Astrocyte (in vitro differentiated cells and primary cell): ENCODE measurements around the gene S100A6. TPM values are rescaled to one million over a fixed set of nuclear protein-coding genes. Genes with fewer than 3 reads are reported as not detected.

Source experiments
- DNase-seq: peaks from one replicate; pipeline ENCODE4 v3.0.0-alpha.2; 2010; ENCODE audit warnings: low read depth
- FAIRE-seq: peaks from 2 replicates; lab custom pipeline; 2011; peaks lifted over from hg19 to GRCh38; lab: Jason Lieb, UNC
- H2AFZ ChIP-seq: 2 replicates; pipeline ENCODE4 v1.6.0; 2012; ENCODE audit warnings: low read depth, low read length, inconsistent platforms
- H3K27ac ChIP-seq: 2 replicates; pipeline ENCODE4 v1.5.1; 2011; ENCODE audit warnings: low read depth, low read length, inconsistent platforms
- H3K27me3 ChIP-seq: 2 replicates; pipeline ENCODE4 v1.6.0; 2011; ENCODE audit warnings: low read length, inconsistent platforms; ENCODE audit not compliant: insufficient read depth
- H3K36me3 ChIP-seq: 2 replicates; pipeline ENCODE4 v1.5.1; 2011; ENCODE audit warnings: low read length, inconsistent platforms; ENCODE audit not compliant: insufficient read depth
- H3K4me1 ChIP-seq: 2 replicates; pipeline ENCODE4 v1.5.1; 2011; ENCODE audit warnings: low read length, inconsistent platforms; ENCODE audit not compliant: insufficient read depth
- H3K4me2 ChIP-seq: 2 replicates; pipeline ENCODE4 v1.6.0; 2012; ENCODE audit warnings: low read length, inconsistent platforms
- H3K4me3 ChIP-seq: 2 replicates; pipeline ENCODE4 v1.5.1; 2011; ENCODE audit warnings: low read depth, mild to moderate bottlenecking, low read length, inconsistent platforms; ENCODE audit not compliant: insufficient read depth
- H3K79me2 ChIP-seq: 2 replicates; pipeline ENCODE4 v1.6.0; 2012; ENCODE audit warnings: mild to moderate bottlenecking, low read length, inconsistent platforms; ENCODE audit not compliant: insufficient read depth
- H3K9ac ChIP-seq: 2 replicates; pipeline ENCODE4 v1.6.0; 2012; ENCODE audit warnings: mild to moderate bottlenecking, low read length, inconsistent platforms
- H3K9me3 ChIP-seq: 2 replicates; pipeline ENCODE4 v1.5.1; 2012; ENCODE audit warnings: low read depth, mild to moderate bottlenecking, low read length, inconsistent platforms; ENCODE audit not compliant: insufficient read depth
- H4K20me1 ChIP-seq: 2 replicates; pipeline ENCODE4 v1.6.0; 2012; ENCODE audit warnings: low read length, inconsistent platforms; ENCODE audit not compliant: insufficient read depth
- H3K27ac Mint-ChIP-seq: one replicate; pipeline ENCODE4 v1.8.0; 2021; ENCODE audit warnings: mild to moderate bottlenecking, mixed read lengths; ENCODE audit not compliant: unreplicated experiment
- H3K27me3 Mint-ChIP-seq: one replicate; pipeline ENCODE4 v1.8.0; 2021; ENCODE audit warnings: low read depth, mixed read lengths; ENCODE audit not compliant: unreplicated experiment
- H3K36me3 Mint-ChIP-seq: one replicate; pipeline ENCODE4 v1.8.0; 2021; ENCODE audit warnings: low read depth, mixed read lengths; ENCODE audit not compliant: unreplicated experiment
- H3K4me1 Mint-ChIP-seq: one replicate; pipeline ENCODE4 v1.8.0; 2021; ENCODE audit warnings: low read depth, mixed read lengths; ENCODE audit not compliant: unreplicated experiment
- H3K4me3 Mint-ChIP-seq: one replicate; pipeline ENCODE4 v1.8.0; 2021; ENCODE audit warnings: mild to moderate bottlenecking, moderate library complexity, mixed read lengths; ENCODE audit not compliant: unreplicated experiment
- H3K9me3 Mint-ChIP-seq: one replicate; pipeline ENCODE4 v1.8.0; 2021; ENCODE audit warnings: mild to moderate bottlenecking, mixed read lengths; ENCODE audit not compliant: unreplicated experiment
- EZH2 ChIP-seq: IDR thresholded peaks from 2 replicates; pipeline ENCODE4 v1.6.1; 2012; ENCODE audit warnings: mild to moderate bottlenecking, low read length, inconsistent platforms; ENCODE audit not compliant: insufficient read depth
- total RNA-seq: library from RNA; stranded (reverse); gene quantifications from 2 replicates; pipeline ENCODE4 v1.2.1, GENCODE V29; 2021
- TF ChIP-seq, protein P1 (sequence below): IDR thresholded peaks from 2 replicates; pipeline ENCODE4 v1.5.1; 2011; ENCODE audit warnings: low read depth, mild to moderate bottlenecking, inconsistent platforms, low read length, moderate library complexity; ENCODE audit not compliant: insufficient read depth

Gene S100A6
- total RNA-seq, 1 donor from 2014 or later: 125 TPM

DNA sequence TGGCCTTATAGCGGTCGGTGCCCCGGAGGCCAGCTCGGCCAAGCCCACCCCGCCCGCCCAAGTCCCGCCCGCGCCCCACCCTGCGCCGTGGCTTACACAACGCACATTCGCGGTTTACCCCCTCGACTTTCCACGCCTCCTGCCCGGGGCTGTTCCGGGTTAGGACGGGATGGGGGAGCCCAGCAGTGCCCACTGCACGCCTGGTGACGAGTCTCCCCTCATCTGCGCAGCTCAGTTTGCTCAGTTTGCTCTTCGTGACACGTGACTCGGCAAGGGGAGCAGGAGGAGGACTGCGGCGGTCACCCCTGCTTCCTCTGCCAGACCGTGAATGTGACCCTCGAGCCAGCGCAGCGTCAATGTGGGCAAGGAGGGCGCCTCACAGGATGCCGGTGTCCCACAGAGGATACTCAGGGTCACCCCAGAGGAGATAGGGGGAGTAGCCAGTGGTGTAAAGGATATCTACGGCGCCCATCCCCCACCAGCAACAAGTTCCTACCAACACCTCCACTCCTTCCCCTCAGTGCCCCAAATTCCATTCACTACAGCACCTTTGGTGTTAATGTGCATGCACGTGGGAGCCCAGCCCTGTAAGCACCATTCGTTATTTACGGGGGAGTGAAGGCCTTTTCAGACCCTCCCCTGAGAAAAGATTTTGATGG is 350 bp upstream of the S100A6 start:
- TF ChIP-seq, protein P1, sequence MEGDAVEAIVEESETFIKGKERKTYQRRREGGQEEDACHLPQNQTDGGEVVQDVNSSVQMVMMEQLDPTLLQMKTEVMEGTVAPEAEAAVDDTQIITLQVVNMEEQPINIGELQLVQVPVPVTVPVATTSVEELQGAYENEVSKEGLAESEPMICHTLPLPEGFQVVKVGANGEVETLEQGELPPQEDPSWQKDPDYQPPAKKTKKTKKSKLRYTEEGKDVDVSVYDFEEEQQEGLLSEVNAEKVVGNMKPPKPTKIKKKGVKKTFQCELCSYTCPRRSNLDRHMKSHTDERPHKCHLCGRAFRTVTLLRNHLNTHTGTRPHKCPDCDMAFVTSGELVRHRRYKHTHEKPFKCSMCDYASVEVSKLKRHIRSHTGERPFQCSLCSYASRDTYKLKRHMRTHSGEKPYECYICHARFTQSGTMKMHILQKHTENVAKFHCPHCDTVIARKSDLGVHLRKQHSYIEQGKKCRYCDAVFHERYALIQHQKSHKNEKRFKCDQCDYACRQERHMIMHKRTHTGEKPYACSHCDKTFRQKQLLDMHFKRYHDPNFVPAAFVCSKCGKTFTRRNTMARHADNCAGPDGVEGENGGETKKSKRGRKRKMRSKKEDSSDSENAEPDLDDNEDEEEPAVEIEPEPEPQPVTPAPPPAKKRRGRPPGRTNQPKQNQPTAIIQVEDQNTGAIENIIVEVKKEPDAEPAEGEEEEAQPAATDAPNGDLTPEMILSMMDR: no peak
- no peak for TF ChIP-seq EZH2
- Histone ChIP-seq H3K4me1 (peaks cover 53% of the 10 kb centered on the region), H3K27ac (peak overlapping the region; percentile 90), H3K4me2 (peak overlapping the region; percentile 99), H2AFZ (peak overlapping the region; percentile 79), H3K4me3 (peak overlapping the region; percentile 85), H3K36me3 (no peaks in the 10 kb centered on the region), H3K9me3 (no peaks in the 10 kb centered on the region), H3K79me2 (peaks cover 21% of the 10 kb centered on the region), H3K9ac (peak overlapping the region; percentile 97), H3K27me3 (no peaks in the 10 kb centered on the region), H4K20me1 (no peaks in the 10 kb centered on the region)
- Mint-ChIP-seq H3K4me3 (no peak overlapping the region), H3K27me3 (no peaks in the 10 kb centered on the region), H3K27ac (no peak overlapping the region), H3K36me3 (peaks cover 2% of the 10 kb centered on the region), H3K4me1 (peaks cover 46% of the 10 kb centered on the region), H3K9me3 (no peaks in the 10 kb centered on the region)
- DNase-seq (peak; percentile 78), FAIRE-seq (no peak)

DNA sequence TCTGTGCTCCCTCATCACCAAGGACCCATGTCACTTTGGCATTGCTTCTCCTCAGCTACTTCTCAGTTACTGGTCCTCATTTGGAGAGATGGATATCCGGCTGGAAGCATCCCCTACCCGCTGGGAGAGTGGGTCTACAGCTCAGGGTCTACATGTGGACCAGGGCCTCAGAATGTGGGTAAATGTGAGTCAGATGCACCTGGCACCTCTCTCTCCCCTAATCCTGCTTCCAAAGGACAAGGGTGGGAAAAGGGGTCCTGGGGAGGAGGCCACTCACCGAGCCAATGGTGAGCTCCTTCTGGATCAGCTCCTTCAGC is 908 bp downstream of the S100A6 start:
- H3K36me3 ChIP-seq: no peaks in the 10 kb centered on the region
- Mint-ChIP-seq H3K9me3 (no peaks in the 10 kb centered on the region), H3K36me3 (peaks cover 2% of the 10 kb centered on the region), H3K4me3 (peak overlapping the region; percentile 73), H3K4me1 (peaks cover 33% of the 10 kb centered on the region), H3K27me3 (no peaks in the 10 kb centered on the region), H3K27ac (peak overlapping the region; percentile 13)
- H3K4me1 ChIP-seq: peaks cover 41% of the 10 kb centered on the region
- H3K4me2 ChIP-seq: peak overlapping the region; percentile 99
- FAIRE-seq (no peak), DNase-seq (no peak)
- H3K27me3 ChIP-seq: no peaks in the 10 kb centered on the region
- H3K79me2 ChIP-seq: peaks cover 21% of the 10 kb centered on the region
- H3K4me3 ChIP-seq: peak overlapping the region; percentile 85
- TF ChIP-seq, protein P1: no peak
- TF ChIP-seq EZH2: no peak
- peak overlapping the region; percentile 90 for H3K27ac ChIP-seq
- peak overlapping the region; percentile 97 for H3K9ac ChIP-seq
- no peaks in the 10 kb centered on the region for H3K9me3 ChIP-seq
- H2AFZ ChIP-seq: no peak overlapping the region
- no peaks in the 10 kb centered on the region for H4K20me1 ChIP-seq

DNA sequence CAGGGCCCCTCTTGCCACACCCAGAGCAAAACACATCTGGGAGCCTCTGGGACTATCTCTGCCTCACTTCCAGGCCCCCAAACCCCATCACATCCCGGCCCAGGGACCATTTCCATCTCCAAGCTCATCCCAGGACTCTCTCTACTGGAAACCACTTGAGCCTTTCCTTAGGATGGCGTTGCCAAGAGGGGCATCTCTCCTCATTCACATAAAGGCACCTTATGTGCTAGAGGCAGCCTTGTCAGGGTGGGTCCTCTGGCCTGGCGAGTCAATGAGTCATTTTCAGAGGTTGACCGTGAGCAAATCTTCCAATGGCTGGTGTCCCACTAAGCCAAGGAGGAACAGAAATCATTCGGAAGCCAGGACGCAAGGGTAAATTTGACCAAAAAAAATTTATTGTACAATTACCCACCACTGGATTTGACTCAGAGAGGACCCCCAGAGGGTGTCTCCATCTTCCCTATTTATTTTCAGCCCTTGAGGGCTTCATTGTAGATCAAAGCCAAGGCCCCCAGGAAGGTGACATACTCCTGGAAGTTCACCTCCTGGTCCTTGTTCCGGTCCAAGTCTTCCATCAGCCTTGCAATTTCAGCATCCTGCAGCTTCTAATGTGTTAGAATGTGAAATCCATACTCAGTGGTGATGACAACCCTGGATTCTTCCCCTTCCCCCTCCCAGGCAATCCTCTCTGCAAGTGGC is 1.4 kb downstream of the S100A6 start:
- peaks cover 28% of the 10 kb centered on the region for H3K4me1 Mint-ChIP-seq
- Histone ChIP-seq H3K9me3 (no peaks in the 10 kb centered on the region), H3K4me3 (peak overlapping the region; percentile 85), H3K27ac (peak overlapping the region; percentile 90), H2AFZ (no peak overlapping the region), H3K36me3 (no peaks in the 10 kb centered on the region), H3K79me2 (peaks cover 21% of the 10 kb centered on the region), H3K4me1 (peaks cover 41% of the 10 kb centered on the region), H3K27me3 (no peaks in the 10 kb centered on the region), H4K20me1 (no peaks in the 10 kb centered on the region), H3K4me2 (peak overlapping the region; percentile 99), H3K9ac (peak overlapping the region; percentile 97)
- DNase-seq (peak; percentile 48), FAIRE-seq (no peak)
- TF ChIP-seq, protein P1: no peak
- TF ChIP-seq EZH2: no peak
- no peaks in the 10 kb centered on the region for H3K36me3 Mint-ChIP-seq
- no peaks in the 10 kb centered on the region for H3K9me3 Mint-ChIP-seq
- H3K4me3 Mint-ChIP-seq: peak overlapping the region; percentile 73
- no peaks in the 10 kb centered on the region for H3K27me3 Mint-ChIP-seq
- peak overlapping the region; percentile 56 for H3K27ac Mint-ChIP-seq
